NCI-H1694 (cell line): ENCODE data around the gene CTDSPL.
"Not testable (repeated sequence)": the region's sequence is repeated elsewhere in the genome, so short reads cannot be mapped to it uniquely, and the experiment has no call there.

ENCODE experiments used
- DNase-seq: peaks from one replicate; lab custom pipeline; 2025; lab: John Stamatoyannopoulos, UW

Gene CTDSPL

DNA sequence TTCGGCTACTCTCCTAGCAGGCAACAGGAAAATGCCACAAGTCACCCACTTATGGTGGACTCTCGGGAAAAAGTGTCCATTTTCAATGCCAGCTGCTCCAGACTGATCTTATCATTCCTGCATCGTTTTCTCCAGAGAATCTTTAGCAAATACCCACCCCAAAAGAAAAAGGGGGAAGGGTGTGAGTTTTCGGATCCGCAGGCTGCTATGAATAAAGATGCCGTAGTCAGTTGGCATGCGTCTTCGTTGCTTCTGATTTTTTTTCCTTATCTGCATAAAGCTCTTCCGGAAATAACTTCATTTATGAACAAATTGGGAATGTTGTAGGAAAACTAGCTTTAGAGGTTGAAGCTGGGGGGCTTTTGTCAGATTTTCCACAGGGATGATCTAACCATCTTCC lies 106.5 kb downstream of the CTDSPL start:
- no peak for DNase-seq

DNA sequence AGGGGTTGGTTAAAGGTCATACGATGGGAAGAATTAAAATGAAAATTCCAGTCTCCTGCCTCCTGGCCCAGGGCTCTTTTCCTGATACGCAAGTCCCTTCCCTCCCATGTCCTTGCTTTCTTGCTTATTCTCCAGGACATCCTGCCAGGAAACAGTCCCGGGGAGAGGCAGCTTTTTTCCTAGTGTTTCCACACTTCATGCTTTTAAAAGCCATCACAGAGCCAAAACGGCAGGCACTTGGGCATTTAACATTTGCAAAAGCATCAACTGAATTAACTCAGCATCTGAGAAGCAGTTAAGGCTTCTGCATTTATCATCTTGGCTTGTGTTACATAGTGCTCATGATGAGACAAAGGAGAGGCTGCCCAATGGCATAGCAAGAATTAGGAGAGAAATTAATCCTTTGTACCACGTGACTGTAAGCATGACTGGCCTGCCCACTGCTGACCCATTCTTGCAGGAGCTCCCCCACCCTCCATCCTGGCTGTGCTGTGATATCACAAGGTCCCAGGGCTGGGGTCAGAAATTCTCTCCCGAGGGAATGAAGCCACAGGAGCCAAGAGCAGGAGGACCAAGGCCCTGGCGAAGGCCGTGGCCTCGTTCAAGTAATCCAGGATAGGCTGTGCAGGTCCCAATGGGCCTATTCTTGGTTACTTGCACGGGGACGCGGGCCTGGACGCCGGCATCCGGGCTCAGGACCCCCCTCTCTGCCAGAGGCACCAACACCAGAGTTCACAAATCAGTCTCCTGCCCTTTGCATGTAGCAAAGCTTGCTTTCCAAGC lies 107.3 kb downstream of the CTDSPL start:
- DNase-seq, result no peak

DNA sequence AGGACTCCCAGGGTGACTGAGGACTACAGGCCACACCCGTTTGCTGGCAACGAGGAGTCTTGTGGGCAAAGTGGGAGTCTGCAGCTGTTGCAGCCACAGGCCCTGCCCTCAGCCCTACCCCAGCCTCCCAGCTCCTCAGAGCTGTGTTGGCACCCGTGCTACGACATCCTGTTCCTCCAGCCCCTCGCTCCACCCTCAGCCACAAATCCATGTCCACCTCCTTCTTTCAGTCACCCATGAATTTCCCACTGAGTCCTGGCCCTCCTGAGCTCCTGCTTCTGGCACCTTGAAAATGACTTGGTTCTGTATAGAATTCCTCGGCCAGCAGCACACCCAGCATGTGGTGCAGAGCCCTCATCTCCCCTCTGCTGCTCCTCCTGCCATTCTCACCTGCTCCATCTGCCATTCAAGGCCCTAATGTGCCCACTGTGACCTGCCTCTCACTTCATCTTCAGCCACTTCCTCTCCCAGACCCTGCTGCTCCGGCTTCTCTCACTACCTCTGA lies 108.0 kb downstream of the CTDSPL start:
- no peak for DNase-seq

DNA sequence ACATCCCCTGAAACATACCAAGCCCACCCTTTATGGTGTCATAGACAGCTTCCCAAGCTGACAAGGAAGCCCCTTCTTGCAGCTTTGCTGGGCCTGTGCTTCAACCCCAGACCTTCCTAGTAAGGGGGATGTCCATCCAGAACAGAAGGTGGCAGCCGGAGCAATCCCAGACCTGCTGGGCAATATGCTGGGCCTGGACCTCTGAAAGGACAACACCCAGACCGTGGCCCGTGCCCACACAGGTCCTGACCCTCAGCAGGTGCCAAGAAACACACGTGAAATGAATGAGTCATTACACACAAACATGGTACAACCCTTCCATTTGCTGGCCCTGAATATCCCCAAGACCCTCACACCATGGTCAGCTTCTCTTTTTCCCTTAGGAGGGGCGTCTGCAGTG lies 109.1 kb downstream of the CTDSPL start:
- no peak for DNase-seq

DNA sequence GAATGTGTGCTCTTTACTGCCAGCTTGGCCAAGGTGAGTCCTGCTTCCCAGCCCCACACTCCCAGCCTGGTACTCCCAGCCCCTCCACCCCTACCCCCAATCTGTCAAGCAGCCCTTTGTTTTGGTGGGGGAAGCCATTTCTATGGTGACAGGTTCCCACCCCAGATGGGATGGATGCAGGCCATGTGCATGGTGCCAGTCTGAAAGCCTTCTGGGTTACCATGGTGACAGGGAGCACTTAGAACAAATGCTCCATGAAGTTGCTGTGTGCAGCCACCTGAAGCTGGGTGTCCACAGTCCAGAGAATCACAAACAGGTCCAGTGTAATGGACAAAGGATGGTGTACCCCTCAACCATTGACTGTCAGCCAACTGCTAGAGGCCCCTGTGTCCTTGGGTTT lies 109.8 kb downstream of the CTDSPL start:
- DNase-seq, result peak; percentile 40

DNA sequence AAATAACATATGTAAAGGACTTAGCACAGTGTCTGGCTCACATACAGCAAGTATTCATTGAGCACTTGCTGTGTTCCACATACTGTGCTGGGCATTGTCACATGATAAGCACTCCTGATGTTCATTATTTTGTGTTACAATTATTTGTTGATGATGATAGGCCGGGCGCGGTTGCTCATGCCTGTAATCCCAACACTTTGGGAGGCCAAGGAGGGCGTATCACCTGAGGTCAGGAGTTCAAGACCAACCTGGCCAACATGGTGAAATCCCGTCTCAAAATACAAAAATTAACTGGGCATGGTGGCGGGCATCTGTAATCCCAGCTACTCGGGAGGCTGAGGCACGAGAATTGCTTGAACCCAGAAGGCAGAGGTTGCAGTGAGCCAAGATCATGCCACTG lies 110.4 kb downstream of the CTDSPL start:
- DNase-seq, result not testable (repeated sequence)

DNA sequence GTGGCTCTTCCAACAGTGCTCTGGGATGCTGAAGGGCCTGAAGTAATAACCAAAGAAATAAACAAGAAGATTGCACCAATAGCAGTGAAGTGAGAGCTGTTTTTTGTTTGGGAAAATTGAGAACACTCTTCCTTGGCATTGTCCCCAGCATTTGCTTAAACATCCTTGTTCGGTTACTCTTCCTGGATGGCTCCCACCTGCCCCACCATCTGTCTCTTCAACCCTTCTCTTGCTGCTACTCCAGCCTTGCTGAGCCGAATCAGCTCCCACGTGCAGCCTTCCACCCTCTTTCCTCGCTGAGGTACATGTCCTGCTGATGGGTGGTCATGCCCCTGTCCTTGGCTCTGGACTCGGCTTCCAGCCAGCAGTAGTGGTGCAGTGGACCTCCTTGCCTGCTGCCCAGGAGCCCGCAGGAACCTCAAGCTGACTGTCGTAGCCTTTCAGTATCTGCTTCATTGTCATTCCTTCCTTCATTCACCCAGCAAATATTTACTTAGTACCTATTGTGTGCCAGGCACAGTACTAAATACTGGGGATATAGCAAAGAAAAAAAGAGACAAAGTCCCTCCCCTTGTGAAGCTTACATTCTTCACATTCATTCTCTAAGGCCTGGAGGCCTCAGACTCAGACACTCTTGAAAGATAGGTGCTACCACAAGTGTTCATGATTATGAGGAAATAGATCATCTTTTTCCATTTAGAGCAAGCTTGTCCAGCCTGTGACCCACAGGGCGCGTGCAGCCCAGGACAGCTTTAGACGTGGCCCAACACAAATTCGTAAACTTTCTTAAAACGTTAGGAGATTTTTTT lies 111.8 kb downstream of the CTDSPL start:
- DNase-seq, result peak; percentile 65

DNA sequence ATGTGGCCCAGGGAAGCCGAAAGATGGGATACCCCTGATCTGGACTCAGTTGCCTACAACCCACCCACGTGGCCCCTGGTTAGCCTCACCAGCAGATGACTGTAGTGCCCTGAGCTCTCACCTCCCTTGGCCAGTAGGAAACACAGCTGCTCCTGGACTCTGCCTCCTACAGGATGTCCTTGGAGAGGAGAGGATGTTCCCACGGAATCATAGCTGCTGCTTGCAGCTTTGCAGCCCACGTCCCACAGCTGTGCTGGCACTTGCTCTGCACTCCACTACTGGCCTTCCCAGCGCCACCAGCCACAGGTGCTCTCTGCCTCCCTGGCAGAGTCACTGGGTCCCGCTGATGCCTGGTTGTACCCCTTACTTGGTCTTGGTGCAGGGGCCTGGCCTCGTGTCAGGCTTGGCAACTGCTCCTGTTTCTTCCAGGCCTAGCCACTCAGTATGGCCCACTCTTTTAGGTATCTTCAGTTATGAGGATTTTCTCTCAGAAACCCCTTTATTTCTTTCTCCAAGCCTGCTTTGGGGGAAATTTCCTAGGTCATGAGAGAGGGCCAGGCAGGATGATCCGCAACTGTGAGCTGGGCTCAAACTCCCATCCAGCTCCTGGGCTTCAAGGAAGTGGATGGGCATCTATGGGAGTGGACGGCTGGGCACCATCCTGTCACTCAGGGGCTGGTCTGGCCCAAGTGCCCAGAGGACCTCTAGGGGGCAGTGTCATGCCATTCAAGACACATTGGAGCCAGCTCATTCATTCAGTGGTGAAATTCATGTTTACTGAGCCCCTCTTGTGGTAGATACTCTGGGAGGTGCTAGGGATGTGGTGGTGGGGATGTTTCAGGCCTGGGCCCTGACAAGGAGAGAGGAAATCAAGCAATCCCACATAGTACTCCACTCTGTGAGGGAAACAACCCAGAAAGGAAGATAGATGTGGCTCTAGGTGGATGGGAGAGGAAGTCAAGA lies 112.7 kb downstream of the CTDSPL start:
- peak; percentile 56 for DNase-seq

DNA sequence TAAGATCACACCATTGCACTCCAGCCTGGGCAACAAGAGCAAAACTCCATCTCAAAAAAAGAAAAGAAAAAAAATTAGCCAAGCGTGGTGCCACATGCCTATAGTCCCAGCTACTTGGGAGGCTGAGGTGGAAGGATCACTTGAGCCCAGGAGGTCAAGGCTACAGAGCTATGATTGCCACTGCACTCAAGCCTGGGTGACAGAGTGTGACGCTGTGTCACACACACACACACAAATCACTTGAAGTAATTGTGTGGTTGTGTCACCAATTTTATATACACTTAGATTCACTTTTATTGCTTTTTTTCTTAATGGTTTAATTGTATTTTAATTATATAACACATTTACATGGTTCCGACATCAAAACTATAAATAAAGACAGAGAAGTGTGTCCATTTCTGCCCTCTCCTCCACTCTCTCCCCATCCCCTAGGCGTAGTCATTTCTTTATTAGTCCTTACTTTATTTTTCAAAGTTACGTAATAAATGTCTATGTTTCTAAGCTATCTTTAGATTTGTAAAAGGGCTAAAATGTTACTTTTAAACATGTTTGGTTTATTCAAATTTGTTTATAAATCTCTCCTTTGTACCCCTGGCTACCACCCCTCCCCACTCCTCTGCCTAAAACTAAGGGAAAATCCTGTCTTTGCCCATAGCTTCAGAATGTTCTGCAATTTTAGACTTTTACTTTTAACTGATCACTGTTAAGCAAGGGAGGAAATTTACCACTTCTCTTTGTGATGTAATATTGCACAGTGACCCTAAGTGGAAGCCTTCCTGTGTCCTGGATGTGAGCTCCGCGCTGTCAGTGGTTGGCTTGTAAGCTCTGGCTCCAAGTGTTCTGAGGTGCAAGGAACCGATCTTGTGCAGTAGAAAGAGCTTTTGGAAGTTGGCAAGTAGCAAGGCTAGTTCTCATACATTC lies 118.1 kb downstream of the CTDSPL start:
- DNase-seq, result no peak

DNA sequence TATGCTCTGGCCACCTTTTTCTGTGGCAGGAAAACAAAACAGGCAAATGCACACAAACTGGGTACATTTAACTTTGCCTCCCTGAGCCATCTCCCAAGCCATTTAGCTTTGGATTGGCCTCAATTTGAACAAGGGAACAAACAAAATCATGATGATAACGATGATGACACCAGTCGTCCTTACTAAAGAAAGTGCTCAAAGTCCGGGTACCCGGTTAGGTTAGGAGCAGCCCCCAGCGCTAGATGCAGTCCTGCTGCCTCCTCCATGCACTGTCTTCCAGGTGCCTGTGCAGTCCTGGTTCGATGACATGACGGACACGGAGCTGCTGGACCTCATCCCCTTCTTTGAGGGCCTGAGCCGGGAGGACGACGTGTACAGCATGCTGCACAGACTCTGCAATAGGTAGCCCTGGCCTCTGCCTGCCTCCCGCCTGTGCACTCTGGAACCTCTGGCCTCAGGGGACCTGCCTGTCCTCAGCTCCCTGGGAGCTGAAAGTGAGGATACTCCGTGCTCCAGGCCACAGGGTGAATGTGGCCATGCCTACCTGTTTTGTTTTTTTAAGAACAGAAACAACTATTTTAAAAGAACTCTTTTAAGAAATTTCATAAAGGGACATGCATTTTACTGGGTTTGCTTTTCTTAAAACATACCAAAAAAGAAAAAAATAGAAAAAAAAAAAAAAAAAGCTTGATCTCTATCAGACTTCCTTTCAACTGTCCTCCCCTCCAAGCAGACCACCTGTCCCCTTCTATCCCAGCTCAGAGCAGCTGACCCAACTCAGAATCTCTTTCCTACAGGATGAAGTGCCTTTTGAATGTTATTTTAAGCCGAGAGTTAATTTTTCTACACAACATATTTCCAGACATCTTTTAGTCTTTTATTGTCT lies 119.0 kb downstream of the CTDSPL start:
- no peak for DNase-seq

DNA sequence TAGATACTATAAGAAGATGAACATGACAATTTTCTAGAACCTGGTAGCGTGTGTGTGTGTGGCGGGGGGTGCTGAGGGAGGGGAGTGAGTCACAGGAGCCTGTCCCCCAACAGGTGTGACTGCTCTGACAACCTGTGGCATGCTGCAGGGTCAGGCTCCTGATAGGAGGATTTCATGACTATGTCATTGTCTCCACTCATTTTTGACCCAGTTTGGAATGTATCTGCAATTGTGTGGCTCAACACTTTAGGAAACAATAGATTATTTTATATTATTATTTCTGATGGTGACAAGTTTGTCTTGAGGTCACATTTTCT lies 119.6 kb downstream of the CTDSPL start:
- no peak for DNase-seq

DNA sequence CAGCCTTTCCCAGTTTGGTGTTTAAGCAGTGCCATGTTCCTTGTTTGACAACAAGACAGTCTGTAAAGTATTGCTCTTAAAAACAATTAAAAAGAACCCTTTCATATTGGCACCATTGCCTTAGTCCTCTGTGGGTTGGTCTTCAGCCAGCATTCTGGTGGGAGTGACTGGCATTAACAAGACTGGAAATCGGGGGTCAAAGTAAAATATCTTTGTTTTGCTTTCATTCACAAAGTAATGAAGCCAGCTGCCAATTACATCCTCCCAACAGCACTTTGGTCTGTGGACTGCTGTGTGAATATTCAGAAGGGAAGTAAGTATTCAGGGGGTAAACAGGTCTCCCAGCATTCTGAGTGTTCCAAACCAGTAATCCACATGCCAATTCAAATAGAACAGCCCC lies 120.7 kb downstream of the CTDSPL start:
- no peak for DNase-seq

DNA sequence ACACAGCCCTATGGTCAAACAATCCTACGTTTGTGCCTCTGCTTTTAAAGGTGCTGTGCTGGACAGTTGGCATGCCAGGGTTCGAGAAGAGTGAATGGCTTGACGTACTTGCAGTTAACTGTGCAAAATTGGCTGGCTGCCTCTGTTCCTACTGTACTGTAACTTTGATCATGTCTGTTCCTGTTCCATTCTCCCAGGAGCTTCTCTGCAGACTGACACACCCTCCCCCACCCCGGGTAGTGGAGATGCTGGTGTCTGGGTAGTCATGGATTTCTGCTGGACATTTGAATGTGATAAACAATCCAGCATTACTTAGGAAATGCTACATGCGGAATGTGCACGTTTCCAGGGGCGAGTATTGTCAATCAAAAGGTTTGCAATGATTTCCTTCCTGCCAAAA lies 122.4 kb downstream of the CTDSPL start:
- DNase-seq, result no peak

DNA sequence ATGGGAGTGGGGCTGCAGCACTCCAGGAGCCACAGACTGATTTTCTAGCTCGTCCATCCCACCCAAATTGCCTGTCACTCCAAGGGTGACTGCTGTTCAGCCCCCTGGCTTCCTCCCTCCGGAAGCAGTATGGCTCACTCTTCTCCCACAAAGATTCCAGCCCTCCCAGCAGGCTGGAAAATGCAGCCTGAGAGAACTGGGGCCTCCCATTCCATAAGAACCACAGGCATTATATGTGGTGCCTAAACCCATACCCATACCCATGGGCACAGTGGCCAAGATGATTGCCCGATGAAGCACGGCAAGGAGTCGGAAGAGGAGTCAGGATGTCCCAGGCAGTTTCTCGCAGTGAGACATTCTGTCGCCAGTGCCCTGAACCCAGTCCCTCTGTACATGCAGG lies 122.9 kb downstream of the CTDSPL start:
- DNase-seq, result no peak

DNA sequence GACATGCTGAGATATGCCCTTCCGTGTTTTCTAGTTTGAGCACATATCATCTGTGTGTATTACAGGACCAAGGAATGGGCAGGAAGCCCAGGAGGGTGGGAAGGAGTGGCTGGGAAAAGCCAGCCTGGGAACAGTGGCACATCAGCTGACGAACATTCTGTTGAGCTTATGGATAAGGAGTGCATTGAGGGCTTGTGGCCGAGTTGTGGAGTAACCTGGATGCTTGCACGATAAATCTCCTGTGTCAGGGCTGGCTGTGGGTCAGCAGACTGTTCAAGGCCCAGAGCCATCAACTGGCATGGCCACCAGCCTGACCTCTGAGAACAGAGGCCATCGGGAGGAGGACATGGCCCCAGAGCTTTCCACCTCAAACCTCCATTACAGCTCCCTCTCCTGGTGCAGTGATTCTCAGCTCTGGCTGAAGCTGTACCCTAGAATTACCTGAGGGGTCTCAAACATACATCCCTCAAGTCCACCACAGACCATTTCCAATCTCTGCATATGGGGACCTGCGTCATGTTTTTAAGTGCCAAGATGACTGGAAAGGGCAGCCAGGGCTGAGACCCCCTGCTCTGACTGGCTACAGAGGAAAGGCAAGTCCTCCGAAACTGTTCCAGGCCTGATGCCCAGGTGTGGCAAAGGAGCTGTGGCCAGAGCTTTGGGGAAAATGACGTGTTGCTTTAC lies 124.1 kb downstream of the CTDSPL start:
- DNase-seq, result no peak

DNA sequence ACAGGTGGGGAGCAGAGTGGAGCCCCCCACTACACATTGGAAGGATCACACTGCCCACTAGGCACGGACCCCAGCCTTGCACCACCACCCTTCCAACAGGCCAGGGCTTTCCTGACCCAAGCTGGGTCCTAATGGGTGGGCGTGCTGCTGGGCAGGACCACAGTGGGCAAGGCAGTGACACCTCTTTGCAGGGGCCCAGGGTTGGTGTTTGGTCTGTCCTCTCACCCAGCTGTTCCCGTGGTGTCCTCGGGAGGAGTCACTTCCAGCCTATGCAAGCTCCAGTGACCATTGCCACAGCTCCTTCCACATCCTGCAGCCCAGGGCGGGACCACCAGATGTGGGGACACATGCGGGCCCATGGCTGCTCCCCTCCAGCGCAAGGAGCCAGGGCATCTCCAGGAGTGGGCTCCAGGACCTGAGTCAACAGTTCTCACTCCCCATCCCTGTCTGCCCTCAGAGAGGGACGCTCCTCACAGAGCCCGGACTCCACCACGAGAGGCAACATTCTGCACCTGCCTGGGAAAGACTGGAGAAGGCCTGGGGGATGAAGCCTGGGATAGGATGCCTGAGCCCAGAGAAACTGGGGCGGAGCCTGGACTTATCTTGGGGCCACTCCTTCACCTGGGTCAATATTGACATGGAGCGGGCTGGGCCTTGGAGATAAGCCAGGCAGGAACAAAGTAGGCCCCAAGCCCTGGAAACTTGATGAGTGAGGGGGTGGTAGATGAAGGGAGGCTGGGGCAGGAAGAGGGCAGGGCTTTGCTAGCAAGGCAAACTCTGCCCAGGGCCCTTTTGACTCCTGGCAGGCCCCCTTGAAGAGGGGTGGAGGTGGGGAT lies 125.0 kb downstream of the CTDSPL start:
- DNase-seq, result no peak

DNA sequence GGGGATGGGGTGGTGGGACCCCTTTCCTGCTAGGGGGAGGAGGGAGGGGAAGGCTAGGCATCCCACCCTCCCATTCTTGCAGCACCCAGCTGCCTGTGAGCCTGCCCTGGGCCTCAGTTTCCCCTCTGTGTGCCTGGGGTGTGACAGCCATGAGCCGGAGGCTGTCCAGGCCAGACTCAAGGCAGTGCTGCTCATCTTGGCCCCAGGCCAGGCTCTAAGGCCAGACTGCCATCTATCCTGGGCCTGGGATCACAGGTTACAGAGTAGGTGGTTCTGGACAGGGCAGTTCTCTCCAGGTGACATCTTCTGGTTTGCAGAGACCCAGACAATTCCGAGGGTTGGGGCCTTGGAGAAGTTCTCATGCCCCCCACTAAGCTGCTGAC lies 125.6 kb downstream of the CTDSPL start:
- DNase-seq, result no peak

DNA sequence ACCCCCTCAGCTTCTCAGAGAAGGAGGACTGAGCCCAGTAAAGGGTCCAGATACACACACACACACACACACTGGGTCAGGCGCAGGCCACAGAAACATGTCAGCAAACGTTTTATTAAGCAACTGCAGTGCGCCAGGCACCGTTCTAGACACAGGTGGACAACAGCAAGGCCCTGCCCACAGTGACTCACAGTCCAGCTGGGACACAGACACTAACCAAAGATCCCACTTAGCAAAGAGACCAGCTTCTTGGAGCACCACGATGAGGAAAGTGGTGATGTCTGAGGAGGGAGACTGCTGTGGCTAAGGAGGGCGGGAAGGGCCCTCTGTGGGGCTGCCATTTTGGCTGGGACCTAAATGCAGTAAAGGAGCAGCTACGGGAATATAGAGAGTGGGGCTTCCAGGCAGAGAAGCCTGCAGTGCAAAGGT lies 126.1 kb downstream of the CTDSPL start:
- no peak for DNase-seq

DNA sequence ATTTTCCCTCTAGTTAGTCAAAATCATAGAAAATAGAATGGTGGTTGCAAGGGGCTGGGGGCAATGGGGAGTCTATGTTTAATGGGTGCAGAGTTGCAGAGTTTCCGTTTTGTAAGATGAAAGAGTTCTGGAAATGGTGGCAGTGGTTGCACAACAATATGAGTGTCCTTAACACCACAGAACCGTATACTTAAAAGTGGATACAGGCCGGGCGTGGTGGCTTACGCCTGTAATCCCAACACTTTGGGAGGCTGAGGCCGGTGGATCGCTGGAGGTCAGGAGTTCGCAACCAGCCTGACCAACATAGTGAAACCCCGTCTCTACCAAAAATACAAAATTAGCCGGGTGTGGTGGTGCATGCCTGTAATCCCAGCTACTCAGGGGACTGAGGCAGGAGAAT lies 126.7 kb downstream of the CTDSPL start:
- not testable (repeated sequence) for DNase-seq
